ENCODE results near the gene ZBTB44.
"Not testable (repeated sequence)": the region's sequence is repeated elsewhere in the genome, so short reads cannot be mapped to it uniquely, and the experiment has no call there.

ZBTB44 gene

DNA sequence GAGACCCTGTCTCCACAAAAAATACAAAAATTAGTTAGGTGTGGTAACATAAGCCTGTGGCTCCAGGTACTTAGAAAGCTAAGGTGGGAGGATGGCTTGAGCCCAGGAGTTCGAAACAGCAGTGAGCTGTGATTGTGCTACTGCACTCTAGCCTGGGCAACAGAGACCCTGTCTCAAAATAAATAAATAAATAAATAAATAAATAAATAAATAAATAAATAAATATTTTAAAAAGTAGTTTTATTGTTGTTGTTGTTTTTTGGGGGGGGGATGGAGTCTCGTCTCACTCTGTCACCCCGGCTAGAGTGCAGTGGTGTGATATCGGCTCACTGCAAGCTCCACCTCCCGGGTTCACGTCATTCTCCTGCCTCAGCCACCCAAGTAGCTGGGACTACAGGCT lies 33.4 kb downstream of the ZBTB44 start:
- H3K4me3 Mint-ChIP-seq, DNase-seq, H3K9me3 Mint-ChIP-seq, H3K27ac Mint-ChIP-seq, H3K27me3 Mint-ChIP-seq, ATAC-seq: not testable (repeated sequence)
- H3K4me1 Mint-ChIP-seq, result peaks cover 25% of the 10 kb centered on the region

DNA sequence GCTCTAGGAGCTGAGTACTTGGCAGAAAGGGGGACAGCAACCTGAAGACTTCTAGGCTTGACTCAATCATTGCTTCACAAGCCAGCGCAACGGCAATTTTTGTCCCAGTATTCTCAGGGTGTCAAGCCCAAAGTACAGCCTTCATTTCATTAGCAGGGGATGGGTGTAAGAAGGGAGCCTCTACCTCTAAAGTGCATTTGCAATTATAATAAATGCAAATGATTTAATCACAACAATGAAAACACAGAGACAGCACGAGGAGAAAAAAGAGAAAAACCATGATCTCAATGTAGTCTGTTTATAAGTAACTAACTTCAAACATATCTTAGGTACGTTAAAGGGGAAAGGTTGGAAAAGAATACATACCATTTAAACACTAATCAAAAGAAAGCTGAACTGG lies 34.7 kb downstream of the ZBTB44 start:
- Mint-ChIP-seq H3K4me1 (peaks cover 25% of the 10 kb centered on the region), H3K9me3 (peaks cover 7 to 10% of the 10 kb centered on the region in 2 donors), H3K27ac (no peak overlapping the region), H3K27me3 (no peaks in the 10 kb centered on the region), H3K4me3 (no peak overlapping the region)
- ATAC-seq (no peak), DNase-seq (no peak)

GRCh38 chr11:130278745-130279144 lies 36.0 kb downstream of the ZBTB44 start:
- Mint-ChIP-seq H3K4me1 (peaks cover 25% of the 10 kb centered on the region), H3K27ac (peak overlapping the region in 1 of 2 donors; percentile 36), H3K9me3 (peaks cover 7 to 10% of the 10 kb centered on the region in 2 donors), H3K4me3 (peak overlapping the region; percentile 52 to 61), H3K27me3 (no peaks in the 10 kb centered on the region)
- DNase-seq (no peak), ATAC-seq (no peak)

DNA sequence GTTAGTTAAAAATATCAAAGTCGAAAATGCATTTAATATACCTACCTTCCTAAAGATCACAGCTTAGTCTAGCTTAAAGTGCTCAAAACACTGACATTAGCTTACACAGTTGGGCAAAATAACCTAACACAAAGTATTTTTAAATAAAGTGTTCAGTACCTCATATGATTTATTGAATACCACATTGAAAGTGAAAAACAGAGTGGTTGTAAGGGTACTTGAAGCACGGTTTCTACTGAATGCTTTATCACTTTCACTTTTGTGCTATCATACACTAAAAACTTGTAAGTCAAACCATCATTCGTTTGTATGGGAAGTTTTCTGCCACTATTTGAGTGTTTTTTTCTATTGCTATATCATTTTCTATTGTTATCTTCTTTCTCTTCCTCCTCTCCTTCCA lies 36.6 kb downstream of the ZBTB44 start:
- Mint-ChIP-seq H3K4me3 (peak overlapping the region in 1 of 2 donors; percentile 3), H3K27ac (no peak overlapping the region), H3K27me3 (no peaks in the 10 kb centered on the region), H3K4me1 (peaks cover 25% of the 10 kb centered on the region), H3K9me3 (peaks cover 7 to 10% of the 10 kb centered on the region in 2 donors)
- DNase-seq (no peak), ATAC-seq (peak; percentile 69)

GRCh38 chr11:130272336-130272735 lies 42.4 kb downstream of the ZBTB44 start:
- Mint-ChIP-seq H3K4me1 (peaks cover 8% of the 10 kb centered on the region), H3K9me3 (no peaks in the 10 kb centered on the region), H3K4me3 (no peak overlapping the region), H3K27ac (no peak overlapping the region), H3K27me3 (no peaks in the 10 kb centered on the region)
- ATAC-seq (no peak), DNase-seq (no peak)

DNA sequence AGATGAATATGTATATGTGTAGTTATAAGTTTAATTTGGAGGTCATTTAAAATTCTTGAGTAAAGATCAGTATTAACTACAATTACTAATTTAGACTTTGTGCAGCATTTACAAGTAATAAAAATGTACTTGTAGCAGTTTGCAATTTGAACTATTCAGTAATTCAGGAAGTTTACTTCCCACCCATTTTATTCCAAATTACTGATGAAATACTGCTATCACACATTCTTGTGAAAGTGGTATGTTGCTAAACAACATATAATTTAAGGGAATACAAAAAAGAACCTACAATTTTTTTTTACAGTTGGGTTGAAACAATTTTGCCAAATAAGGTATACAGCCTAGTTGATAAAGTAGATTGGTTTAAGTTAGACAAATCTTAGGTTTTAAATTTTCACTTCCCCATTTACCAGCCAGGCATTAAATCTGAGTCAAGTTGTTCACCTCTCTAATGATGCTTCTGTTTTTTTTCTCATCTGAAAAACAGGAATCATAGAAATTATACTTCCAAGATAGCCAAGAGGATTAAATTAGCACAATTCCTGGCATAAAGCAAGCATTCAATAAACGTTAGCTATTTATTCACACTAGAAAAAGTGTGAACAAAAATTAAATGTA lies 45.3 kb downstream of the ZBTB44 start:
- H3K27ac Mint-ChIP-seq, result no peak overlapping the region
- H3K4me1 Mint-ChIP-seq, result peaks cover 26% of the 10 kb centered on the region
- ATAC-seq (no peak), DNase-seq (no peak)
- H3K9me3 Mint-ChIP-seq, result no peaks in the 10 kb centered on the region
- H3K4me3 Mint-ChIP-seq, result no peak overlapping the region
- H3K27me3 Mint-ChIP-seq, result no peaks in the 10 kb centered on the region

DNA sequence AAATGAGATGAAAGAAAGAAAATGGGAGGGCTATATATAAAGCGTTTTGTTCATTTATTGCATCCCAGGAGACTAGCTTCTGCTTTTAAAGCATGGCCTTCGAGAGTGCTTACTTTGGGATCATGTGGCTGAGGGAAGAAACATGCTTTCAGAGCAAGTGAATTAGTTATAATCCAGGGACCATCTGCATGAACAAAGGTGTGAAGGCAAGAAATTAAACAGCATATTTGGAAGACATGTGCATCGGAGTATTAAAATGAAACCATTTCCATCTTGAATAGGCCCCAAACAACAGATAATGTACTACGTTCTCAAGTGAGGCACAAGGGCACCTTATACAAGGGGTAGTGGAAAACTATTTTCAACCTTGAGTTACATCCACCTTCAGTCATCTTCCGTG lies 51.4 kb downstream of the ZBTB44 start:
- peaks cover 31% of the 10 kb centered on the region for H3K4me1 Mint-ChIP-seq
- DNase-seq, result no peak
- no peaks in the 10 kb centered on the region for H3K27me3 Mint-ChIP-seq
- H3K9me3 Mint-ChIP-seq, result peaks cover 0 to 14% of the 10 kb centered on the region in 2 donors
- H3K4me3 Mint-ChIP-seq, result no peak overlapping the region
- ATAC-seq, result no peak
- no peak overlapping the region for H3K27ac Mint-ChIP-seq

DNA sequence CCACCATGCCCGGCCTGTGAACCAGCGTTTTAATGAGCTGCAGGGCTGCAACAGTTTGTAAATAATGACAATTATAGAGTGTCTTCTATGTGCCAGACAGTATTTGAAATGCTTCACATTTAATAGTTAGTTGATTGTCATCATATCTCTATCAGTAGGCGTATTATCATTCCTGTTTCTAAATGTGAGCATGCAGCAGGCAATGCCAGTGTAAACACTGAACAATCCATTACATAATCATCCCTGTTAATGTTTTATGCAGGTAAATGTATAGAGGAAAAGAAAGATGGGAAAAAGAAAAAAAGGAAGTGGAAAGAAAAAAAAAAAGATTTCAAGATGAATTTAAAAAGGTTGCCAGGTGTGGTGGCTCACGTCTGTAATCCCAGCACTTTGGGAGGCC lies 52.3 kb downstream of the ZBTB44 start:
- no peak for DNase-seq
- no peak for ATAC-seq
- no peaks in the 10 kb centered on the region for H3K27me3 Mint-ChIP-seq
- H3K9me3 Mint-ChIP-seq, result peaks cover 0 to 14% of the 10 kb centered on the region in 2 donors
- H3K4me3 Mint-ChIP-seq, result no peak overlapping the region
- H3K4me1 Mint-ChIP-seq, result peaks cover 31% of the 10 kb centered on the region
- H3K27ac Mint-ChIP-seq, result peak overlapping the region in 1 of 2 donors; percentile 50

DNA sequence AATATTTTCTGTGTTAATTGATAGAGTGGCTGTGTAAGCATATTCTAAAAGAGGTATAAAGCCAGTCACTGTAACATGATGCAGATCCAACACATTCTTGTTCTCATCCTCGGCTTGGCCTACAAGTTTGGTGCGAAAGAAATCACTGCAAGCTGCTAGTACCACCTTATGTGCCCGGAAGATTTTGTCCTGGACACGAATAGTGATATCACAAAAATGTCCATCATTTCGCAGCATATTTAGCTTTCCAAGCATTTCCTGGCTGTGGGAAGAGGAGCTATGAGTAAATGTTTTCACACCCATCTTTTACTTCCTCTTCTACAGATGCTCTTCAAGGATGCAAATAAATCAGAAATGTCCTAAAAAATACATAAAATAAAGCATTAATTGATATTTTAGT lies 53.1 kb downstream of the ZBTB44 start:
- Mint-ChIP-seq H3K9me3 (peaks cover 4 to 19% of the 10 kb centered on the region in 2 donors), H3K27ac (no peak overlapping the region), H3K27me3 (no peaks in the 10 kb centered on the region), H3K4me3 (no peak overlapping the region), H3K4me1 (peaks cover 30% of the 10 kb centered on the region)
- DNase-seq, result no peak
- ATAC-seq, result no peak

GRCh38 chr11:130260742-130261141 lies 54.0 kb downstream of the ZBTB44 start:
- Mint-ChIP-seq H3K4me3 (no peak overlapping the region), H3K27me3 (no peaks in the 10 kb centered on the region), H3K4me1 (peaks cover 29% of the 10 kb centered on the region), H3K27ac (no peak overlapping the region), H3K9me3 (peaks cover 4 to 25% of the 10 kb centered on the region in 2 donors)
- ATAC-seq, result no peak
- DNase-seq, result no peak

GRCh38 chr11:130260080-130260627 lies 54.6 kb downstream of the ZBTB44 start:
- no peak for DNase-seq
- Mint-ChIP-seq H3K27ac (peak overlapping the region in 1 of 2 donors; percentile 35), H3K27me3 (no peaks in the 10 kb centered on the region), H3K4me3 (no peak overlapping the region), H3K4me1 (peaks cover 24% of the 10 kb centered on the region), H3K9me3 (peaks cover 8 to 29% of the 10 kb centered on the region in 2 donors)
- no peak for ATAC-seq

- not testable (repeated sequence) for ATAC-seq, H3K27ac Mint-ChIP-seq, DNase-seq, H3K4me3 Mint-ChIP-seq, H3K27me3 Mint-ChIP-seq
- Mint-ChIP-seq H3K4me1 (peaks cover 32% of the 10 kb centered on the region), H3K9me3 (peaks cover 13 to 27% of the 10 kb centered on the region in 2 donors)
Measured at GRCh38 chr11:130251763-130252162, 63.0 kb downstream of the ZBTB44 start.

- not testable (repeated sequence) for H3K27ac Mint-ChIP-seq, DNase-seq, H3K4me3 Mint-ChIP-seq, H3K27me3 Mint-ChIP-seq, ATAC-seq
- Mint-ChIP-seq H3K9me3 (peaks cover 9 to 15% of the 10 kb centered on the region in 2 donors), H3K4me1 (peaks cover 36% of the 10 kb centered on the region)
Measured at GRCh38 chr11:130249929-130250328, 64.8 kb downstream of the ZBTB44 start.

- H3K27me3 Mint-ChIP-seq, result no peaks in the 10 kb centered on the region
- H3K4me3 Mint-ChIP-seq, result no peak overlapping the region
- peaks cover 39% of the 10 kb centered on the region for H3K4me1 Mint-ChIP-seq
- ATAC-seq, result no peak
- DNase-seq, result no peak
- peak overlapping the region in 1 of 2 donors; percentile 44 for H3K27ac Mint-ChIP-seq
- H3K9me3 Mint-ChIP-seq, result peaks cover 9 to 15% of the 10 kb centered on the region in 2 donors
Measured at GRCh38 chr11:130249371-130249770, 65.3 kb downstream of the ZBTB44 start.

DNA sequence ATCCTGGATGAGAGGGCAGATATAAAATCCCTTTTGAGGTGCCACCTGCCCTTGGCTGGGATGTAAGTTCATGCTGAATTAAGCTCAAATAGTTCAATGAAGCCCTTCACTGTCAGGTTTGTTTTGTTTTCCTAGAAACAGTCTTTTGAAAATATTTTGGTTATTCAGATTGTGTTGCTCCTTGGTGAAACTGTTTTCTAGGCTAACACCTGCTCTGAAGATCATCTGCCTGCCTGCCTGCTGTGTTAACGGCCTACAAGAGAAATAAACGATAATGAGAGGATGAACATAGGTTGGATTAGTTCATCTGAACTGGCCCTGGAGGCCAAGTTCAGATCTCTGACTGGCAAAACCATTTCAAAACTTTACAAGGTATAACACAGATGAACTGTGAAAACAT lies 67.4 kb downstream of the ZBTB44 start:
- H3K4me1 Mint-ChIP-seq, result peaks cover 56% of the 10 kb centered on the region
- H3K27me3 Mint-ChIP-seq, result no peaks in the 10 kb centered on the region
- no peak overlapping the region for H3K4me3 Mint-ChIP-seq
- peaks cover 7 to 12% of the 10 kb centered on the region in 2 donors for H3K9me3 Mint-ChIP-seq
- no peak for DNase-seq
- ATAC-seq, result no peak
- no peak overlapping the region for H3K27ac Mint-ChIP-seq

GRCh38 chr11:130246738-130247137 lies 68.0 kb downstream of the ZBTB44 start:
- H3K9me3 Mint-ChIP-seq, result peaks cover 1 to 7% of the 10 kb centered on the region in 2 donors
- no peaks in the 10 kb centered on the region for H3K27me3 Mint-ChIP-seq
- H3K27ac Mint-ChIP-seq, result no peak overlapping the region
- ATAC-seq (peak; percentile 20), DNase-seq (no peak)
- H3K4me3 Mint-ChIP-seq, result no peak overlapping the region
- H3K4me1 Mint-ChIP-seq, result peaks cover 58% of the 10 kb centered on the region

Measured in stimulated activated naive CD8-positive, alpha-beta T cell treated with anti-CD3 and anti-CD28 coated beads, Interleukin-15, amount 100 ng/mL, for 72 hours (primary cell).